ENCODE measurements around the gene RXFP2. TPM values are rescaled to one million over a fixed set of nuclear protein-coding genes. Genes with fewer than 3 reads are reported as not detected.

The RXFP2 gene
- total and polyA plus RNA-seq, 9 of the 15 experiments (the other 6 are each of a cell fraction or from before 2014, with no cell fraction given) = not detected

GRCh38 chr13:31747966-31748365, 8.6 kb downstream of the RXFP2 start:
- H3K27me3 ChIP-seq (ENCODE audit: control insufficient read depth in 2 of 2, insufficient read depth in 2 of 2, low read length in 2 of 2) = no peaks in the 10 kb centered on the region; a peak in 1 of 5 replicates
- ChIA-PET CTCF (ENCODE audit: low intra/inter-chr PET ratio) (no interaction called here), POLR2A (no interaction called here)
- no peaks in the 10 kb centered on the region for H3K9me3 ChIP-seq (replicated peaks; ENCODE audit: control insufficient read depth, insufficient read depth, low read depth, low read length)
- no peak overlapping the region for H3K4me2 ChIP-seq (ENCODE audit: insufficient read depth, low read length)
- TF ChIP-seq RBM39 (optimal IDR thresholded peaks at IDR 0.05; ENCODE audit: low read depth, low read length) (no peak), ATF6 (CRISPR knock-in tag; IDR thresholded peaks at IDR 0.05) (no peak), MCM3 (IDR thresholded peaks at IDR 0.05) (no peak)
- TF ChIP-seq, protein P1, sequence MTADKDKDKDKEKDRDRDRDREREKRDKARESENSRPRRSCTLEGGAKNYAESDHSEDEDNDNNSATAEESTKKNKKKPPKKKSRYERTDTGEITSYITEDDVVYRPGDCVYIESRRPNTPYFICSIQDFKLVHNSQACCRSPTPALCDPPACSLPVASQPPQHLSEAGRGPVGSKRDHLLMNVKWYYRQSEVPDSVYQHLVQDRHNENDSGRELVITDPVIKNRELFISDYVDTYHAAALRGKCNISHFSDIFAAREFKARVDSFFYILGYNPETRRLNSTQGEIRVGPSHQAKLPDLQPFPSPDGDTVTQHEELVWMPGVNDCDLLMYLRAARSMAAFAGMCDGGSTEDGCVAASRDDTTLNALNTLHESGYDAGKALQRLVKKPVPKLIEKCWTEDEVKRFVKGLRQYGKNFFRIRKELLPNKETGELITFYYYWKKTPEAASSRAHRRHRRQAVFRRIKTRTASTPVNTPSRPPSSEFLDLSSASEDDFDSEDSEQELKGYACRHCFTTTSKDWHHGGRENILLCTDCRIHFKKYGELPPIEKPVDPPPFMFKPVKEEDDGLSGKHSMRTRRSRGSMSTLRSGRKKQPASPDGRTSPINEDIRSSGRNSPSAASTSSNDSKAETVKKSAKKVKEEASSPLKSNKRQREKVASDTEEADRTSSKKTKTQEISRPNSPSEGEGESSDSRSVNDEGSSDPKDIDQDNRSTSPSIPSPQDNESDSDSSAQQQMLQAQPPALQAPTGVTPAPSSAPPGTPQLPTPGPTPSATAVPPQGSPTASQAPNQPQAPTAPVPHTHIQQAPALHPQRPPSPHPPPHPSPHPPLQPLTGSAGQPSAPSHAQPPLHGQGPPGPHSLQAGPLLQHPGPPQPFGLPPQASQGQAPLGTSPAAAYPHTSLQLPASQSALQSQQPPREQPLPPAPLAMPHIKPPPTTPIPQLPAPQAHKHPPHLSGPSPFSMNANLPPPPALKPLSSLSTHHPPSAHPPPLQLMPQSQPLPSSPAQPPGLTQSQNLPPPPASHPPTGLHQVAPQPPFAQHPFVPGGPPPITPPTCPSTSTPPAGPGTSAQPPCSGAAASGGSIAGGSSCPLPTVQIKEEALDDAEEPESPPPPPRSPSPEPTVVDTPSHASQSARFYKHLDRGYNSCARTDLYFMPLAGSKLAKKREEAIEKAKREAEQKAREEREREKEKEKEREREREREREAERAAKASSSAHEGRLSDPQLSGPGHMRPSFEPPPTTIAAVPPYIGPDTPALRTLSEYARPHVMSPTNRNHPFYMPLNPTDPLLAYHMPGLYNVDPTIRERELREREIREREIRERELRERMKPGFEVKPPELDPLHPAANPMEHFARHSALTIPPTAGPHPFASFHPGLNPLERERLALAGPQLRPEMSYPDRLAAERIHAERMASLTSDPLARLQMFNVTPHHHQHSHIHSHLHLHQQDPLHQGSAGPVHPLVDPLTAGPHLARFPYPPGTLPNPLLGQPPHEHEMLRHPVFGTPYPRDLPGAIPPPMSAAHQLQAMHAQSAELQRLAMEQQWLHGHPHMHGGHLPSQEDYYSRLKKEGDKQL (CRISPR knock-in tag; IDR thresholded peaks at IDR 0.05; ENCODE audit: borderline replicate concordance) = no peak
- no peaks in the 10 kb centered on the region for H3K79me2 ChIP-seq (ENCODE audit: control insufficient read depth, insufficient read depth, low read length)
- no peak for ATAC-seq
- no peaks in the 10 kb centered on the region for H3K4me1 ChIP-seq (replicated peaks in 1 of 2; ENCODE audit: control insufficient read depth in 2 of 2, insufficient read depth in 2 of 2, low read length in 2 of 2)
- FAIRE-seq = no peak
- intact Hi-C loops (cut with micrococcal nuclease) (no loop called here), in situ Hi-C loops (cut with MboI) (loop anchor here (25.0 kb wide), 1 partner anchor 511 kb away; no protein-coding TSS in a partner anchor)
- H4K20me1 ChIP-seq (replicated peaks; ENCODE audit: control insufficient read depth, insufficient read depth, low read length) = no peaks in the 10 kb centered on the region
- no peaks in the 10 kb centered on the region for H3K36me3 ChIP-seq (ENCODE audit: control insufficient read depth, insufficient read depth, low read length)
- no peak overlapping the region for H3K9ac ChIP-seq (ENCODE audit: insufficient read depth in 1 of 2, low read depth in 2 of 2, low read length in 2 of 2)
- no TSS peak for BruUV-seq (replicated peaks)
- no peak overlapping the region for H3K27ac ChIP-seq (ENCODE audit: extremely low read depth, low read depth, low read length)
- 5% methylated on average over 2 of the region's 2 CpGs for WGBS (ENCODE audit: insufficient coverage, low coverage, missing lambda C conversion rate)
- H2AFZ ChIP-seq (ENCODE audit: low read depth, low read length) = no peak overlapping the region
- no peak for DNase-seq (ENCODE audit: extremely low read depth in 1 of 4, low spot score in 3 of 4)
- H3K4me3 ChIP-seq = no peak overlapping the region
- no peaks in the 10 kb centered on the region for H3K9me1 ChIP-seq (ENCODE audit: control insufficient read depth, insufficient read depth, low read length)

Measured in K562 (cell line).